Osteoblast (primary cell): ENCODE results near the gene FAP. TPM values are rescaled to one million over a fixed set of nuclear protein-coding genes. Genes with fewer than 3 reads are reported as not detected.

Experiments used
- DNase-seq: peaks from one replicate; pipeline ENCODE4 v3.0.0; 2011; ENCODE audit warnings: low spot score, mixed read lengths; ENCODE audit not compliant: insufficient read length; ENCODE audit errors: missing footprints
- H2AFZ ChIP-seq: 2 replicates; pipeline ENCODE4 v1.6.0; 2011; ENCODE audit warnings: mild to moderate bottlenecking, low read length
- H3K27ac ChIP-seq: 2 replicates; pipeline ENCODE4 v1.5.1; 2011; ENCODE audit warnings: mild to moderate bottlenecking, low read depth, low read length, moderate library complexity
- H3K27me3 ChIP-seq: 2 replicates; pipeline ENCODE4 v1.6.0; 2012; ENCODE audit warnings: mild to moderate bottlenecking, control low read depth, inconsistent platforms, low read length, moderate library complexity; ENCODE audit not compliant: insufficient read depth
- H3K36me3 ChIP-seq: 2 replicates; pipeline ENCODE4 v1.5.1; 2011; ENCODE audit warnings: mild to moderate bottlenecking, low read length, control low read depth, moderate library complexity; ENCODE audit not compliant: insufficient read depth
- H3K4me1 ChIP-seq: 2 replicates; pipeline ENCODE4 v1.5.1; 2011; ENCODE audit warnings: mild to moderate bottlenecking, low read length, control low read depth, moderate library complexity; ENCODE audit not compliant: insufficient read depth
- H3K4me2 ChIP-seq: 2 replicates; pipeline ENCODE4 v1.6.0; 2011; ENCODE audit warnings: mild to moderate bottlenecking, low read length; ENCODE audit not compliant: insufficient read depth
- H3K4me3 ChIP-seq: fragments of 200-600 bp; sonication (generic); 3 replicates; pipeline ENCODE4 v1.5.1; 2012; ENCODE audit warnings: mild to moderate bottlenecking, low read length, inconsistent platforms; ENCODE audit not compliant: insufficient read depth
- H3K79me2 ChIP-seq: 2 replicates; pipeline ENCODE4 v1.6.0; 2012; ENCODE audit warnings: mild to moderate bottlenecking, low read length, control low read depth, inconsistent platforms; ENCODE audit not compliant: insufficient read depth
- H3K9me3 ChIP-seq: 2 replicates; pipeline ENCODE4 v1.5.1; 2011; ENCODE audit warnings: low read depth, low read length, control low read depth
- H4K20me1 ChIP-seq: 2 replicates; pipeline ENCODE4 v1.6.0; 2012; ENCODE audit warnings: mild to moderate bottlenecking, low read length, control low read depth; ENCODE audit not compliant: insufficient read depth
- total RNA-seq: library from RNA; depleted of rRNA; stranded (reverse); fragments of >200 nt; gene quantifications from 2 replicates; pipeline ENCODE4 v1.2.3, GENCODE V29; 2012
- TF ChIP-seq, protein P1 (sequence below): IDR thresholded peaks from 2 replicates; pipeline ENCODE4 v1.5.1; 2011; ENCODE audit warnings: mild to moderate bottlenecking, low read depth, low read length, moderate library complexity; ENCODE audit errors: extremely low read depth

The FAP gene
- total RNA-seq, 1 donor = 464 TPM

DNA sequence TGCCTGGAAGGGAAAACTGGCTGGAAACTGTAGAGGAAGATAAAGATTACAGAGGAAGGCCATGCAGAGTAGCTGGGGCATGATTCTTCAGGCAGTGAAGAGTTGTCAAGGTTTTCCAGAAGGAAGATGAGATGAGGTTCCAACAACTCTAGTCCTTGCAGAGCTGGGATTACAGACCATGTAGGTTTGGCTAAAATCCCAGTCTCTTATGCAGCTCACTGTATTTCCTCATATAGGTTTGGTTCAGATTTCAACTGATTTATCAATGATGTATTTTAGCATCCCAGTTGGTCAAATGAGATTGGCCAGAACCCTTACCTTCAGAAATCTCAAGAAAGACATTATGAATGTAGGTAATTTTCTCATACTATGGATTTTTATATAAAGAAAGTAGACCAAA, 16.4 kb downstream of the FAP start:
- TF ChIP-seq, protein P1, sequence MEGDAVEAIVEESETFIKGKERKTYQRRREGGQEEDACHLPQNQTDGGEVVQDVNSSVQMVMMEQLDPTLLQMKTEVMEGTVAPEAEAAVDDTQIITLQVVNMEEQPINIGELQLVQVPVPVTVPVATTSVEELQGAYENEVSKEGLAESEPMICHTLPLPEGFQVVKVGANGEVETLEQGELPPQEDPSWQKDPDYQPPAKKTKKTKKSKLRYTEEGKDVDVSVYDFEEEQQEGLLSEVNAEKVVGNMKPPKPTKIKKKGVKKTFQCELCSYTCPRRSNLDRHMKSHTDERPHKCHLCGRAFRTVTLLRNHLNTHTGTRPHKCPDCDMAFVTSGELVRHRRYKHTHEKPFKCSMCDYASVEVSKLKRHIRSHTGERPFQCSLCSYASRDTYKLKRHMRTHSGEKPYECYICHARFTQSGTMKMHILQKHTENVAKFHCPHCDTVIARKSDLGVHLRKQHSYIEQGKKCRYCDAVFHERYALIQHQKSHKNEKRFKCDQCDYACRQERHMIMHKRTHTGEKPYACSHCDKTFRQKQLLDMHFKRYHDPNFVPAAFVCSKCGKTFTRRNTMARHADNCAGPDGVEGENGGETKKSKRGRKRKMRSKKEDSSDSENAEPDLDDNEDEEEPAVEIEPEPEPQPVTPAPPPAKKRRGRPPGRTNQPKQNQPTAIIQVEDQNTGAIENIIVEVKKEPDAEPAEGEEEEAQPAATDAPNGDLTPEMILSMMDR = no peak
- H3K4me2 ChIP-seq = no peak overlapping the region
- DNase-seq = no peak
- H3K4me3 ChIP-seq = no peak overlapping the region
- H4K20me1 ChIP-seq = no peaks in the 10 kb centered on the region
- H3K36me3 ChIP-seq = peaks cover 49% of the 10 kb centered on the region
- H3K27me3 ChIP-seq = no peaks in the 10 kb centered on the region
- H3K27ac ChIP-seq = no peak overlapping the region
- H3K79me2 ChIP-seq = peaks cover 67% of the 10 kb centered on the region
- no peak overlapping the region for H2AFZ ChIP-seq
- no peaks in the 10 kb centered on the region for H3K9me3 ChIP-seq
- H3K4me1 ChIP-seq = peaks cover 10% of the 10 kb centered on the region

DNA sequence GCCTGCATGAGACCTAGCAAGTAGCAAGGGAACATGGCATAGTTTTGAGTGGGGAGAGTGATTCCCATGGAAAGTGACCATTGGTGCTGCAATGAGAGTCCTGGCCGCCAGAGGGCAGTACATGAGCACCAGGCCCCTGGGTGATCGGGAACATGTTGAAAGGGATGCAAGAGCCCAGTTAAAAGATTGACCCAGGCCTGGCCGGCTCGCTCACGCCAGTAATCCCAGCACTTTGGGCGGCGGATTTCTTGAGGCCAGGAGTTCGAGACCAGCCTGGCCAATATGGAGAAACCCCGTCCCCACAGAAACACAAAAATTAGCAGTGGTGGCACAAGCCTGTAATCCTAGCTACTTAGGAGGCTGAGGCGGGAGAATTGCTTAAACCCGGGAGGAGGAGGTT, 22.2 kb downstream of the FAP start:
- TF ChIP-seq, protein P1 = peak; percentile 95

DNA sequence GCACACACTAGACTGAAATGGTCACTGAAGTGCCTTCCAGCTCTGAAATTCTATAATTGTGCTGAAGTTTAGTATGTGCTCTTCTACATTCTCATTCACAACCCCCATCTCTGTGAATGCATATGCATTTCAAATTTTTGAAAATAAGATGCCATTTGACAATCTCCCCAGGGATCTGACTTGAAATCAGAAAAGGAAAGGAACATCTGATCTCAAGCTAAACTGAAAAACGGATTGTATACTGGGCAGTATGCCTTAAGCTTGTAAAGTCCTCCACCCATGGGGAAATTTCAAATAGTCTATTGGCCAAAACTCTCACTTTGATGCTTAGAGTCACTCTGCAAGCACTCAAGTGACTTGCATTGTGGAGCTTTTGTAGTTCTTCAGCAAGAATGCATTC, 22.9 kb downstream of the FAP start:
- Histone ChIP-seq H4K20me1 (no peaks in the 10 kb centered on the region), H3K36me3 (peaks cover 82% of the 10 kb centered on the region), H3K4me2 (no peak overlapping the region), H2AFZ (no peak overlapping the region), H3K4me1 (peaks cover 4% of the 10 kb centered on the region), H3K27ac (no peak overlapping the region), H3K79me2 (peaks cover 32% of the 10 kb centered on the region), H3K9me3 (no peaks in the 10 kb centered on the region), H3K27me3 (no peaks in the 10 kb centered on the region), H3K4me3 (no peak overlapping the region)
- DNase-seq = no peak
- TF ChIP-seq, protein P1 = no peak

More for the DNA sequence above, 22.2 kb downstream of the FAP start:
- peaks cover 81% of the 10 kb centered on the region for H3K36me3 ChIP-seq
- H3K4me3 ChIP-seq = no peak overlapping the region
- no peak overlapping the region for H2AFZ ChIP-seq
- H3K27me3 ChIP-seq = no peaks in the 10 kb centered on the region
- H4K20me1 ChIP-seq = no peaks in the 10 kb centered on the region
- peaks cover 34% of the 10 kb centered on the region for H3K79me2 ChIP-seq
- H3K9me3 ChIP-seq = no peaks in the 10 kb centered on the region
- peak; percentile 80 for DNase-seq
- H3K4me2 ChIP-seq = no peak overlapping the region
- peaks cover 4% of the 10 kb centered on the region for H3K4me1 ChIP-seq
- no peak overlapping the region for H3K27ac ChIP-seq

DNA sequence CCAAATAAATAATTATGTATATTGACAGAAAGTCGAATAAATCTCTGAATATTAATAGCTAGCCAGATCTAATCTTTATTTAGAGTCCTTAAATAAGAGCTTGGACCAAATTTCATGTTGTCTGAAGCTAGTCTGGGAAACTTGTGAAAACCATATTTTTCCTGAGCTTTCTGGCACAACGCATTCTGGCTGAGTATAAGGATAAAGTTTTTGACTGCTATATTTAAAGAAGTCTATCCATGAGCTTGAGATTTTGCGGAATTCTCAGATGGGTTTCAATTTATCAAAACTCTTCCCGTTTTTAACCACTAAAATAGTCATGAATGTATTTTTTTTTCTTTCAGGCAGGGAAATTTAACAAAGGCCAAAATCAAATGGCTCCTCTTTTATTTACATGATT, 23.8 kb downstream of the FAP start:
- Histone ChIP-seq H3K27me3 (no peaks in the 10 kb centered on the region), H3K9me3 (no peaks in the 10 kb centered on the region), H3K4me3 (no peak overlapping the region), H3K27ac (no peak overlapping the region), H3K36me3 (peaks cover 84% of the 10 kb centered on the region), H3K79me2 (peaks cover 28% of the 10 kb centered on the region), H4K20me1 (no peaks in the 10 kb centered on the region), H3K4me2 (no peak overlapping the region), H2AFZ (no peak overlapping the region), H3K4me1 (peaks cover 4% of the 10 kb centered on the region)
- DNase-seq = no peak
- TF ChIP-seq, protein P1 = no peak
